AG09319 (cell line): Measurements from ENCODE around the gene ADGRG1.
"Not testable (repeated sequence)": the region's sequence is repeated elsewhere in the genome, so short reads cannot be mapped to it uniquely, and the experiment has no call there.

ENCODE experiments used
- DNase-seq: peaks from one replicate; pipeline ENCODE4 v3.0.0-alpha.2; 2010; ENCODE audit warnings: low read depth; ENCODE audit errors: extremely low read depth
- TF ChIP-seq, protein P1 (sequence below): IDR thresholded peaks from 2 replicates; pipeline ENCODE4 v1.5.1; 2011; ENCODE audit warnings: low read depth, mild to moderate bottlenecking, inconsistent platforms, low read length, moderate library complexity

Gene ADGRG1

DNA sequence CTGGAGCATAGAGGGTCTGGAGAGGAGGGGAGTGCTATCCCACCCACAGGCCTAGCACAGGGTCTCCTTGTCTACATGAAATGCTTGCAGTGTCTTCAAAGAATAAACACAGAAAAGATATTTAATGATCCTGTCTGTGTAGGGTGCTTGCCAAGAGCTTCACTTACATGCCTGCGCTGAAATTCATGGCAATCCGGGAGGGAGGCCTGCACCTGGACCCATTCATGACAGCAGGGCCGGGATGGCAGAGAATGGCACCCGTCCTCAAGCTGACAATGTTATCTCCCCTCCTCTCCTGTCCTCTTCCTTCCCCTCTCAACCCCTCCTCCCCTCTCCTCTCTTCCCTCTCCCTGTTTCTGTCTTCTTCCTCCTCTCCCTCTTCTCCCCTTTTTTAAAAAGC lies 41.8 kb downstream of the ADGRG1 start:
- DNase-seq = no peak
- TF ChIP-seq, protein P1, sequence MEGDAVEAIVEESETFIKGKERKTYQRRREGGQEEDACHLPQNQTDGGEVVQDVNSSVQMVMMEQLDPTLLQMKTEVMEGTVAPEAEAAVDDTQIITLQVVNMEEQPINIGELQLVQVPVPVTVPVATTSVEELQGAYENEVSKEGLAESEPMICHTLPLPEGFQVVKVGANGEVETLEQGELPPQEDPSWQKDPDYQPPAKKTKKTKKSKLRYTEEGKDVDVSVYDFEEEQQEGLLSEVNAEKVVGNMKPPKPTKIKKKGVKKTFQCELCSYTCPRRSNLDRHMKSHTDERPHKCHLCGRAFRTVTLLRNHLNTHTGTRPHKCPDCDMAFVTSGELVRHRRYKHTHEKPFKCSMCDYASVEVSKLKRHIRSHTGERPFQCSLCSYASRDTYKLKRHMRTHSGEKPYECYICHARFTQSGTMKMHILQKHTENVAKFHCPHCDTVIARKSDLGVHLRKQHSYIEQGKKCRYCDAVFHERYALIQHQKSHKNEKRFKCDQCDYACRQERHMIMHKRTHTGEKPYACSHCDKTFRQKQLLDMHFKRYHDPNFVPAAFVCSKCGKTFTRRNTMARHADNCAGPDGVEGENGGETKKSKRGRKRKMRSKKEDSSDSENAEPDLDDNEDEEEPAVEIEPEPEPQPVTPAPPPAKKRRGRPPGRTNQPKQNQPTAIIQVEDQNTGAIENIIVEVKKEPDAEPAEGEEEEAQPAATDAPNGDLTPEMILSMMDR = no peak

DNA sequence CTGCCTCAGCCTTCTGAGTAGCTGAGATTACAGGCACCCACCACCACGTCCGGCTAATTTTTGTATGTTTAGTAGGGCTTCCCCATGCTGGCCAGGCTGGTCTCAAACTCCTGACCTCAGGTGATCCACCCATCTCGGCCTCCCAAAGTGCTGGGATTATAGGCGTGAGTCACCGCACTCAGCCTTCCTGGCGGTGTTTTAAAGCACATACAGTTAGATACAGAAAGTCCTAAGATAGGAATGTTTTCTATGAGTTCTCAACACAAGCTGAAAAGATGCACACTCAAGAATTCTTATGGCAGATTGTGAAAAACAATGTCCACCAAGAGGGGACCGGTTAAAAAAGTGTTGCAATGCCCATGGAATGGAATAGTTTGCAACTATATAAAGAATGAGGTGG lies 43.0 kb downstream of the ADGRG1 start:
- DNase-seq = not testable (repeated sequence)

DNA sequence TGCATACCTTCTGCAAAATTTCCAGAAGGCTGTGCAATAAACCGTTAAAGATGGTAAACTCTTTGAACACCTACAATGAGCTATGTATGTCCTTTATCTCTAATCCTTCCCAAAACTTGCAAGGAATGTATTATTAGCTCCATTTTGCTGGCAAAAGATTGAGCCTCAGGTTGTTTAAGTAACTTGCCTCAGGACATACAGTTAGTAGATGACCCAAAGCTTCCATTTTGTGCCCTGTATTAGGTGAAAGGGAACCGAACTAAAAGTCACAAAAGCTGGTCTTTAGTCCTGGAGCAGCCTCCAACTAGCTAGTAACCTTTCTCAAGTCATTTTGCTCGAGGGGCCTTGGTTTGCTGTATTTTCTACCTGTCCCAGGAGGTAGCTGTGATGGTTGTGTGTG lies 44.0 kb downstream of the ADGRG1 start:
- no peak for DNase-seq
- TF ChIP-seq, protein P1 = no peak

DNA sequence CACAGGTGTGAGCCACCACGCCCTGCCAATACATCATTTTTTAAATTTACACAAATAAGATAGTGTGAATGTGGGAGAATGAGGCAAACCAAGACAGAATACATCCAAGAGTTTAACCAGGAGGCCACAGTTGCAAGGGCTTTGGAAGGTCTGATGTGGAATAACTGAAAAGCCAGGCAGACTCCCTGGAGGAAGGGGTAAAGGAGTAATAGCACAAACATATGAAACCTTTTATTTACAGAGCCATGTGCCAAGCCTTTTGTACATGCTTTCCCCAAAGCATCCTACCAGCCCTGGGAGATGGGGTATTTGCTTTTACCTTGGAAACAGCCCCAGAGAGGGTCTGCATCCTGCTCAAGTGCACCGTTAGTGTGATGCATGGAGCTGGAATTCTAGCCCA lies 44.4 kb downstream of the ADGRG1 start:
- TF ChIP-seq, protein P1 = no peak
- DNase-seq = no peak

DNA sequence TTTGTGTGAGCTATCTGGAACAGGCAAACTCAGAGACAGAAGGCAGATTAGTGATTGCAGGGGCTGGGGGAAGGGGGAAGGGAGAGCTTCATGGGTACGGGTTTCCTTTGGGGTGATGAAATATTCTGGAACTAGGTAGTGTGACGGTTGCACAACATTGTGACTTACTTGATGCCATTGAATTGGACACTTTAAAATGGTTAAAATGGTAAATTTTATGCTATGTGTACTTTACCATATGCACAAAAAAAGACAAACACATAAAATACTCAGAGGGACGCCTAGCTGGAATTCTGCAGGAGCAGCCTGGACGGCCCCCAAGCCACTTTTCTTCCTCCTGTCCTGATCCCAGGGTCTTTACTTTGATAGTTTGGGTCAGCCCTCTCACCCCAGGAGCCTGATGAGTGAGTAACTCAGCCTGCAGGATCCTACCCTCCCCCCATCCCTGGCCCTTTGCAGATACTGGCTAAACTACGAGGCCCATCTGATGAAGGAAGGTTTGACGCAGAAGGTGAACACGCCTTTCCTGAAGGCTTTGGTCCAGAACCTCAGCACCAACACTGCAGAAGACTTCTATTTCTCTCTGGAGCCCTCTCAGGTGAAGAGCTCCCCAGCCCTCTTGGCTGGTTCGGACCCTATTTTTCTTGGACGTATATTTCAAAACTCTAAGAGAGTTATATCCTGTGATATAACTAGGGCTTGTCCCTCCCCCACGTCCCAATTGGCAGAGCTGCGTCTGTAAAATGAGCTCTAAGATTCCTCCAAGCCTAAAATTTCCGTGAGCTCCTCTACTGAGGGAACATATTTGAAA lies 47.5 kb downstream of the ADGRG1 start:
- DNase-seq = no peak
- TF ChIP-seq, protein P1 = no peak

DNA sequence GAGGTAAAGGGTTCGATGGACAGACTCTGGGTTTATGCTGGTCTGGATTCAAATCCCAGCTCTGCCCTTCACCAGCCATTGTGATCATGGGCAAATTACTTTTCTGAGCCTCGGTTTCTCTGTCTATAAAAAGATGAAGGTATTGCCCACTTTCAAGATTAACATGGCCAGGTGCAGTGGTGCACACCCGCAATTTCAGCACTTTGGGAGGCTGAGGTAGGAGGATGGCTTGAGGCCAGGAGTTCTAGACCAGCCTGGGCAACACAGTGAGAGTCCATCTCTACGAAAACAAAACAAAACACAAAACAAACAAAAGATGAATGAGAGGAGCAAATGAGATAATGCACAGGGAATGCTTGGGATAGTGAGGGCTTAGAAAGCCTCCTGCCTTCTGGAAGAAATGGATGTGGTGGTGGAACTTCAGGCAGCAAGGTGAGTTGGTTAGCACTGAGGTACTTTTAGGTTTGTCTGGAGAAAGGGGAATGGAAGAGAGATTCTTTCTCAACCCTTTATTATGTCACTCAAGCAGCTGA lies 48.2 kb downstream of the ADGRG1 start:
- TF ChIP-seq, protein P1 = no peak
- no peak for DNase-seq

DNA sequence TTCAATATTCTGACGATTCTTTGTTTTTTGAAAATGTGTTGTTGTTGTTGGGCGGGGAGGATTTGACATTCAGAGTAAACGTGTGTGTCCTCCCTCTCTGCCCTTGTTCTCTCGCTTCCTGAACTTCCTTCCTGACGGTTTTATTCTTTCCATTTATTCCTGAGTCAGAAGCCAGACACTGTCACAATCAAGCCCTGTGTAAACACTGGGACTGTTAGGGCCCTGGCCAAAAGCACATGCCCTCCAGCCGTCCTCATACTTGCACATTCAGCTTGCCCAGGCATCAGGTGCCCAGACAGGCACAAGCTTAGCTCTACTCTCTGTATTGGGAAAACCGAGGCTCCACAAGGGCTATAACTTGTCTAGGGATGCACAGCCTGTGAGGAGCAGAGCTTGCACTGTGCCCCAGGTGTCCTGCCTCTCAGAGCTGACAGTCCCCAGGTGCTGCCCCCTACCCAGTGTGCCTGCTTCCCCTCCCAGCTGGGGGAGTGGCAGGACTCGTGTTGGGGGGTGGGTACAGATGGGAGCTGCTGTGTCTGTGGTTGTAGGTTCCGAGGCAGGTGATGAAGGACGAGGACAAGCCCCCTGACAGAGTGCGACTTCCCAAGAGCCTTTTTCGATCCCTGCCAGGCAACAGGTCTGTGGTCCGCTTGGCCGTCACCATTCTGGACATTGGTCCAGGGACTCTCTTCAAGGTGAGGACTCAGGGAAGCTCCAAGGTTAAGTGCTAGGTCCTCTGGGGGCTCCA lies 49.4 kb downstream of the ADGRG1 start:
- TF ChIP-seq, protein P1 = no peak
- no peak for DNase-seq
